ENCODE measurements around the gene AFAP1.

The AFAP1 gene

DNA sequence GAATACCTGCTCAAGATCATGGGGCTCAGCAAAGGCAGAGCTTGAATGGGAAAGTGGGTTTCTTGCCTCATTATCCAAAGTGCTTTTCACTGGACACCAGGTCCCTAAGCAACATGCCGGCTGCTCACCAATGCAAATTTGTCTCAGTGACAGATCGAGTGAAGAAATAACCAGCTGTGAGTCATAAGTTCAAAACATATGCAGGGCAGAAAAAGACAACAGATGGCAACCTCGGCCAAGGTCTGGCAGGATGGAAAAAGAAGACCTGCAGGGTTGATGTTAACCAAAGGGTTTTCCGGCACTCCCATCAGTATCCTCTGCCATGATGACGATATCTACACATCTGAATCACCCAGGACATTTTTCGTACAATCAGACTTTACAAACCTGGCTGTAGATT is 124.1 kb downstream of the AFAP1 start:
- H3K27ac ChIP-seq = no peak overlapping the region
- H3K27me3 ChIP-seq = no peaks in the 10 kb centered on the region
- H3K36me3 ChIP-seq = peaks cover 54% of the 10 kb centered on the region
- TF ChIP-seq, protein P1, sequence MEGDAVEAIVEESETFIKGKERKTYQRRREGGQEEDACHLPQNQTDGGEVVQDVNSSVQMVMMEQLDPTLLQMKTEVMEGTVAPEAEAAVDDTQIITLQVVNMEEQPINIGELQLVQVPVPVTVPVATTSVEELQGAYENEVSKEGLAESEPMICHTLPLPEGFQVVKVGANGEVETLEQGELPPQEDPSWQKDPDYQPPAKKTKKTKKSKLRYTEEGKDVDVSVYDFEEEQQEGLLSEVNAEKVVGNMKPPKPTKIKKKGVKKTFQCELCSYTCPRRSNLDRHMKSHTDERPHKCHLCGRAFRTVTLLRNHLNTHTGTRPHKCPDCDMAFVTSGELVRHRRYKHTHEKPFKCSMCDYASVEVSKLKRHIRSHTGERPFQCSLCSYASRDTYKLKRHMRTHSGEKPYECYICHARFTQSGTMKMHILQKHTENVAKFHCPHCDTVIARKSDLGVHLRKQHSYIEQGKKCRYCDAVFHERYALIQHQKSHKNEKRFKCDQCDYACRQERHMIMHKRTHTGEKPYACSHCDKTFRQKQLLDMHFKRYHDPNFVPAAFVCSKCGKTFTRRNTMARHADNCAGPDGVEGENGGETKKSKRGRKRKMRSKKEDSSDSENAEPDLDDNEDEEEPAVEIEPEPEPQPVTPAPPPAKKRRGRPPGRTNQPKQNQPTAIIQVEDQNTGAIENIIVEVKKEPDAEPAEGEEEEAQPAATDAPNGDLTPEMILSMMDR (IDR thresholded peaks at IDR 0.05) = no peak
- H3K9me3 ChIP-seq = no peaks in the 10 kb centered on the region
- no peaks in the 10 kb centered on the region for H3K4me1 ChIP-seq (ENCODE audit: control insufficient read depth in 1 of 2, insufficient read depth in 1 of 2, low read depth in 1 of 2, low read length in 1 of 2)
- H3K4me3 ChIP-seq (ENCODE audit: low read depth in 1 of 2, low read length in 1 of 2) = no peak overlapping the region

DNA sequence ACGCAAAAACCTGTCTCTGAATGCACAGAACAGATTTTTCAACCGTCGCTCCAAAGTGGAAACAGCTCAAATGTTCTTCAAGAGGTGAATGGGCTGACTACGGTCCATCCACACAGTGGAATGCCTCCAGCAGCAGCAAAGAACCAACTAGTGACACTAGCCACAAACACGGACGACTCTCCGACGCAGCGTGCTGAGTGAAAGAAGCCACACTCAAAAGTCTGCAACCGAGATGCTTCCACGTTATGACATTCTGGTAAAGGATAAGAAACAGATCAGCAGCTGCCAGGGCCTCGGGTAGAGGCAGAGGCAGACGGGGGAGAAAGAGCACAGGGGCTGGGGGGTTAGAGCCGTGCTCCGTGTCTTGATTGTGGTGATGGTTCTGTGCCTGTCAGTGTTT is 125.2 kb downstream of the AFAP1 start:
- no peaks in the 10 kb centered on the region for H3K9me3 ChIP-seq
- no peaks in the 10 kb centered on the region for H3K4me1 ChIP-seq (ENCODE audit: control insufficient read depth in 1 of 2, insufficient read depth in 1 of 2, low read depth in 1 of 2, low read length in 1 of 2)
- H3K27ac ChIP-seq = no peak overlapping the region
- TF ChIP-seq, protein P1 (IDR thresholded peaks at IDR 0.05) = no peak
- no peak overlapping the region for H3K4me3 ChIP-seq (ENCODE audit: low read depth in 1 of 2, low read length in 1 of 2)
- peaks cover 60% of the 10 kb centered on the region for H3K36me3 ChIP-seq
- H3K27me3 ChIP-seq = no peaks in the 10 kb centered on the region

DNA sequence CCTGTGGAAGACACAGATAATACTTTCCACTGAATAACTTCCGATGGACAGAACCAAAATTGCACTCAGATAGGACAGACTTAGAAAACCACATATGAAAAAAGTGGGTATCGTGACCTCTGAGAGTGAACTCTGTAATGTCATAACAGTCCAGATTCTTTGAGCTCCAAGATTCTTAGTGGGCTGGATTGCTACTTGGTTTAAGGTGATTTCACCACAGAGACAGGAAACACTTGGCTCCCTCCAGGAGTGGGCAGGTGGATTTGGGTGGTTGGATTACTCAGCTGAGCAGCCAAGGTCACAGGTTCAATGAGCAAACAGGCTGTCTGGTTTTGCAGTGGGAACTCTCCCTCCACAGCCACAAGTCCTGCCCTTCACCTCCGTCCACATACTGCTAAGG is 126.0 kb downstream of the AFAP1 start:
- H3K4me3 ChIP-seq (ENCODE audit: low read depth in 1 of 2, low read length in 1 of 2) = no peak overlapping the region
- no peaks in the 10 kb centered on the region for H3K27me3 ChIP-seq
- H3K27ac ChIP-seq = no peak overlapping the region
- H3K9me3 ChIP-seq = no peaks in the 10 kb centered on the region
- TF ChIP-seq, protein P1 (IDR thresholded peaks at IDR 0.05) = no peak
- H3K4me1 ChIP-seq (ENCODE audit: control insufficient read depth in 1 of 2, insufficient read depth in 1 of 2, low read depth in 1 of 2, low read length in 1 of 2) = no peaks in the 10 kb centered on the region
- H3K36me3 ChIP-seq = peaks cover 58% of the 10 kb centered on the region

DNA sequence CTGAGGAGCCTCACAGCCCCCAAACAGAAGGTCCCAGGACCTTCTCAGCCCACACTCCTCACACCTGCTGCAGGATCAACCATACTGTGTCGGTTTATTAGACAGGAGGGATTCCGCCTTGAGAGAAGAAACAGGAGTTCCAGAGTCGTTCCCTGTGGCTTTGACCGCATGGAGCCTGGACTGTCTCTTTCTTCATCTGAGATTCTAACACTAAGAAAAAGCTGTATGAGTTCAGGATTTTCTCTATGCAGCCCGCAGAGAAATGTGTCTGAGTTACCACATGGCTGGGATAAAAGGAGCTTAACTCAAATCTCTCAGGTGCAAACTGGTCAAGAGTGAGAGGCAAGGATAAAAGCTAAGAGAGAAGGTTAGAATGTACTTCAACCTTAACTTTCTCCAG is 126.7 kb downstream of the AFAP1 start:
- Histone ChIP-seq H3K36me3 (peaks cover 57% of the 10 kb centered on the region), H3K27me3 (no peaks in the 10 kb centered on the region), H3K4me3 (ENCODE audit: low read depth in 1 of 2, low read length in 1 of 2) (no peak overlapping the region), H3K9me3 (no peaks in the 10 kb centered on the region), H3K27ac (no peak overlapping the region), H3K4me1 (ENCODE audit: control insufficient read depth in 1 of 2, insufficient read depth in 1 of 2, low read depth in 1 of 2, low read length in 1 of 2) (peaks cover 0 to 1% of the 10 kb centered on the region in 2 experiments)
- TF ChIP-seq, protein P1 (IDR thresholded peaks at IDR 0.05) = no peak

DNA sequence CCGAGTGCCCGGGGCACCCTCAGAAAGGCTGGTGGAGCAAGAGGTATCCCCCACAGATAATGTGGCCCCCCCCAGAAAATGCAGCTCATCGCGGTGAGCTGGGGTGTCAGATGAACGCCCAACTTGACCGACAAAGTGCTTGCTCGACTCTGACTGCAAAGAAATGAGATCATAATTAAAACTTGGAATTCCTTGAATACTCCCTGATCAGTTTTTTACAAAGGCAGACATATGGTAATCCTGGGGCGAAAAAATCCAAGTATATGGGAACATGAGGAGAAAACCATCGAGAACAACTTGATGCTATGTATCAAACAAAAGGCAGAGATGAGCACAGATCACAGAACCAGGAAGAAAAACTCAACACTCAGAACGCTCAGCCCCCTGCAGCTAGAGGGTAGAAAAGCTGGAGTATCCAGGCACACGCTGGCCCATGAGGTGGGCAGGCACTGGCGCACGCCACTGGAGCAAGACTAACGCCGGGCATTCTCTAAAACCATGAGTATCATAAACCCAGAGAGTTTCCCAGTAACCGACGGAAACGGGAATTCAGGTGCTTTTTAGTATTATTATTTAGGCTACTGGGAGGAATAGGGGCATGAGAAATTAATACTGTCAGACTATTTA is 127.3 kb downstream of the AFAP1 start:
- H3K4me3 ChIP-seq (ENCODE audit: low read depth in 1 of 2, low read length in 1 of 2) = no peak overlapping the region
- H3K27ac ChIP-seq = no peak overlapping the region
- H3K36me3 ChIP-seq = peaks cover 55% of the 10 kb centered on the region
- no peaks in the 10 kb centered on the region for H3K27me3 ChIP-seq
- TF ChIP-seq, protein P1 (IDR thresholded peaks at IDR 0.05) = no peak
- H3K9me3 ChIP-seq = no peaks in the 10 kb centered on the region
- peaks cover 0 to 7% of the 10 kb centered on the region in 2 experiments for H3K4me1 ChIP-seq (ENCODE audit: control insufficient read depth in 1 of 2, insufficient read depth in 1 of 2, low read depth in 1 of 2, low read length in 1 of 2)
